ENCODE results near the gene CXorf65. TPM values are rescaled to one million over a fixed set of nuclear protein-coding genes. Genes with fewer than 3 reads are reported as not detected.

Gene CXorf65
- total RNA-seq, 2 experiments from 2014 or later = 71.9 to 82.3 TPM

DNA sequence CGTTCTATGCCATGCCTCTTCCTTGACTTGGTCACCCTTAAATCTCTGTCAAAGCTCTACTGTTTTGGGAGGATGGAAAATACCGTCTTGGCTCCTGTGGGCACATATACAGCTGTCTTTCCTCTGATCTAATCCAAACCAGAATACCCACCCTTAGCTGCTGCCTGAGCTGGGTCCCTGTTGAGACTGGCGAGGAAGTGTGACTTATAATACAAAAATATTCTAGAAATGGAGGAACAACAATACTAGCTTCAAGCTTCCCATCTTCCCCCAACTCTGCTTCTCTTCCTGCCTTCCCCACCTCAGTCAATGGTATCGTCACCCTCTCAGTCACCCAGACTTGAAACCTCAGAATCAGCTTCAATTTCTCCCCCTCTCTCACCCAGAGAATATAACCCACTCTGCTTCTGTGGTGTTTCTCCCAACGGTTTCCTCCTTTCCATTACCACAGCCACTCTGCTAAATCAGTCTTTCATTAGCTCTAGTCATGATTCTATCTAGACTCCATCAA, 5.4 kb upstream of the CXorf65 start:
- no peaks in the 10 kb centered on the region for H3K27me3 Mint-ChIP-seq
- Histone ChIP-seq H3K4me1 (ENCODE audit: insufficient read depth, low read length) (peaks cover 50% of the 10 kb centered on the region), H3K9me3 (ENCODE audit: control insufficient read depth in 1 of 2, insufficient read depth in 1 of 2, low read length in 2 of 2) (no peaks in the 10 kb centered on the region), H3K36me3 (ENCODE audit: insufficient read depth, low read length) (peaks cover 32% of the 10 kb centered on the region), H3K27ac (ENCODE audit: low read depth in 1 of 2, low read length in 2 of 2) (peak overlapping the region; percentile 96 to 99), H3K27me3 (ENCODE audit: control insufficient read depth in 1 of 2, insufficient read depth in 2 of 2, low read length in 2 of 2) (no peaks in the 10 kb centered on the region), H3K4me3 (ENCODE audit: low read length) (peak overlapping the region; percentile 93)
- TF ChIP-seq, protein P1, sequence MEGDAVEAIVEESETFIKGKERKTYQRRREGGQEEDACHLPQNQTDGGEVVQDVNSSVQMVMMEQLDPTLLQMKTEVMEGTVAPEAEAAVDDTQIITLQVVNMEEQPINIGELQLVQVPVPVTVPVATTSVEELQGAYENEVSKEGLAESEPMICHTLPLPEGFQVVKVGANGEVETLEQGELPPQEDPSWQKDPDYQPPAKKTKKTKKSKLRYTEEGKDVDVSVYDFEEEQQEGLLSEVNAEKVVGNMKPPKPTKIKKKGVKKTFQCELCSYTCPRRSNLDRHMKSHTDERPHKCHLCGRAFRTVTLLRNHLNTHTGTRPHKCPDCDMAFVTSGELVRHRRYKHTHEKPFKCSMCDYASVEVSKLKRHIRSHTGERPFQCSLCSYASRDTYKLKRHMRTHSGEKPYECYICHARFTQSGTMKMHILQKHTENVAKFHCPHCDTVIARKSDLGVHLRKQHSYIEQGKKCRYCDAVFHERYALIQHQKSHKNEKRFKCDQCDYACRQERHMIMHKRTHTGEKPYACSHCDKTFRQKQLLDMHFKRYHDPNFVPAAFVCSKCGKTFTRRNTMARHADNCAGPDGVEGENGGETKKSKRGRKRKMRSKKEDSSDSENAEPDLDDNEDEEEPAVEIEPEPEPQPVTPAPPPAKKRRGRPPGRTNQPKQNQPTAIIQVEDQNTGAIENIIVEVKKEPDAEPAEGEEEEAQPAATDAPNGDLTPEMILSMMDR (IDR thresholded peaks at IDR 0.05) = no peak
- H3K9me3 Mint-ChIP-seq = no peaks in the 10 kb centered on the region
- DNase-seq = peak in 7 of 14 experiments; percentile 15 to 78 (median 40)
- ChIA-PET POLR2A (interaction anchor here (1.0 to 4.3 kb wide), 15 partner anchors 8 to 421 kb away, joined by 3 to 106 read pairs (median 13); partner anchors contain the start of genes FOXO4, MED12, NONO and OGT), CTCF (interaction anchor here (1.4 to 4.1 kb wide), 3 partner anchors 9 to 17 kb away, joined by 3 to 23 read pairs (median 22); no protein-coding TSS in a partner anchor)
- H3K4me3 Mint-ChIP-seq = peak overlapping the region; percentile 98
- intact Hi-C loops (cut with DNase I, micrococcal nuclease) = loop anchor here (1.0 to 5.0 kb wide), 3 partner anchors 11 to 420 kb away; partner anchors contain the start of genes OGT (in 1 of the 2) and TAF1 (in 1 of the 2)
- peaks cover 53% of the 10 kb centered on the region for H3K36me3 Mint-ChIP-seq (ENCODE audit: low read depth)
- peaks cover 46% of the 10 kb centered on the region for H3K4me1 Mint-ChIP-seq (ENCODE audit: low read depth)
- H3K27ac Mint-ChIP-seq = peak overlapping the region; percentile 99
- peak; percentile 43 for ATAC-seq (ENCODE audit: poor library complexity)

DNA sequence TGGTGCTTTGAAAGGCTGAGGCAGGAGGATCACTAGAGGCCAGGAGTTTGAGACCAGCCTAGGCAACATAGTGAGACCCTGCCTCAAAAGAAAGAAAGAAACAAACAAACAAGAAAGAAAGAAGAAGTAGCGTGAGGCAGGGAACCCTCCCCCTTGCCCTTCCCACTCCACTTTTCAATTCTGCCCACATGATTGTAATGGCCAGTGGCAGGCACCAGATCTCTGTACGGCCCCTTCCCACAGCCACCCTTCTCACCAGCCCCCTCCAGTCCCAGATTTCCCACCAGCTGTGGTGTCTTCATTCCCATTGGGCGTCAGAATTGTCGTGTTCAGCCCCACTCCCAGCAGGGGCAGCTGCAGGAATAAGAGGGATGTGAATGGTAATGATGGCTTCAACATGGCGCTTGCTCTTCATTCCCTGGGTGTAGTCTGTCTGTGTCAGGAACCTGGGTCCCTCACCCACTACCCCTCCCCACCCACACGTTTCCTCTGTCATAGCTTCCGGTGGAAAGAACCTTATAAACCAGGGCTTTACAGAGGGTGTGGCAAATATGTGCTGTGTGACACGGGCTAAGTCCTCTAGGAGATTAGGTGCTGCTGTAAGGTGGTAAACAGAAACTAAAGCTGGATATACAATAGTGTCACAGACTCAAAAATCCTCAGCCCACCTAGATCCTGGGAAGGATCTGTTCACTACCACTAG, 4.8 kb upstream of the CXorf65 start, which contains the start of gene IL2RG:
Gene IL2RG, minus strand, starts transcription at position 437 of the 703 bp plus-strand sequence. Its CDS starts 38 bp downstream, at position 399.
- POLR2A ChIA-PET = interaction anchor here (1.0 to 4.3 kb wide), 16 partner anchors 9 to 422 kb away, joined by 3 to 106 read pairs (median 12); partner anchors contain the start of genes FOXO4, MED12, NONO and OGT
- Histone ChIP-seq H3K27ac (ENCODE audit: low read depth in 1 of 2, low read length in 2 of 2) (peak within 1 kb of the TSS; percentile 96 to 99), H3K36me3 (ENCODE audit: insufficient read depth, low read length) (peaks cover 36% of the 10 kb centered on the region), H3K9me3 (ENCODE audit: control insufficient read depth in 1 of 2, insufficient read depth in 1 of 2, low read length in 2 of 2) (no peaks in the 10 kb centered on the region), H3K4me3 (ENCODE audit: low read length) (peak within 1 kb of the TSS; percentile 93), H3K27me3 (ENCODE audit: control insufficient read depth in 1 of 2, insufficient read depth in 2 of 2, low read length in 2 of 2) (no peaks in the 10 kb centered on the region), H3K4me1 (ENCODE audit: insufficient read depth, low read length) (peaks cover 56% of the 10 kb centered on the region)
- H3K27me3 Mint-ChIP-seq = no peaks in the 10 kb centered on the region
- H3K36me3 Mint-ChIP-seq (ENCODE audit: low read depth) = peaks cover 58% of the 10 kb centered on the region
- DNase-seq (peak; percentile 56 to 94 (median 70)), ATAC-seq (ENCODE audit: poor library complexity) (peak; percentile 81)
- peak within 1 kb of the TSS; percentile 98 for H3K4me3 Mint-ChIP-seq
- CTCF ChIA-PET = interaction anchor here (1.4 to 4.1 kb wide), 3 partner anchors 9 to 18 kb away, joined by 3 to 23 read pairs (median 22); no protein-coding TSS in a partner anchor
- H3K27ac Mint-ChIP-seq = peak within 1 kb of the TSS; percentile 99
- intact Hi-C loops (cut with DNase I, micrococcal nuclease) = loop anchor here (1.0 to 5.0 kb wide), 3 partner anchors 10 to 421 kb away; partner anchors contain the start of genes OGT (in 1 of the 2) and TAF1 (in 1 of the 2)
- TF ChIP-seq, protein P1 (IDR thresholded peaks at IDR 0.05) = no peak
- H3K9me3 Mint-ChIP-seq = no peaks in the 10 kb centered on the region
- peaks cover 51% of the 10 kb centered on the region for H3K4me1 Mint-ChIP-seq (ENCODE audit: low read depth)

DNA sequence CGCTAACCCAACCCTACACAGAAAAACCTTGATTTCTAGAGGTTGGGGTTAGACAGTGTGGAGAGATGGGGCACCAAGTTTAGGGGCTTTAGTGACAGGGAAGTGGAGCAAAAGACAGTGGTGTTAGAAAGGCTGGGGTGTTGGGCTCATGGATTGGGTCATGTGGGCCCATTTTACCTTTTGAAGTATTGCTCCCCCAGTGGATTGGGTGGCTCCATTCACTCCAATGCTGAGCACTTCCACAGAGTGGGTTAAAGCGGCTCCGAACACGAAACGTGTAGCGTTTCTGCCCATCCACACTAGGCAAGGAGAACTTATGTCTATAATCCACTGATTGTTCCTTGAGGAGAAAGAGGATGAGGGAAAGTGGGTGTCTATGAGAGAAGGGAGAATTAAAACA, 2.5 kb upstream of the CXorf65 start:
- DNase-seq = peak in 2 of 14 experiments; percentile 44 to 47
- peaks cover 64% of the 10 kb centered on the region for H3K4me1 Mint-ChIP-seq (ENCODE audit: low read depth)
- CTCF ChIA-PET = no interaction called here

More for the DNA sequence above, 2.5 kb upstream of the CXorf65 start:
- intact Hi-C loops (cut with DNase I, micrococcal nuclease) = loop anchor here in 1 of 2 experiments (1.0 kb wide), 1 partner anchor 11 kb away; no protein-coding TSS in a partner anchor
- H3K4me1 ChIP-seq (ENCODE audit: insufficient read depth, low read length) = peaks cover 75% of the 10 kb centered on the region
- H3K4me3 Mint-ChIP-seq = peak overlapping the region; percentile 98
- H3K27me3 Mint-ChIP-seq = no peaks in the 10 kb centered on the region
- POLR2A ChIA-PET = interaction anchor here (1.1 kb wide), 1 partner anchor 9 kb away, joined by 6 read pairs; the partner anchor contains the start of gene MED12
- peaks cover 68% of the 10 kb centered on the region for H3K36me3 Mint-ChIP-seq (ENCODE audit: low read depth)
- H3K27me3 ChIP-seq (ENCODE audit: control insufficient read depth in 1 of 2, insufficient read depth in 2 of 2, low read length in 2 of 2) = no peaks in the 10 kb centered on the region
- no peaks in the 10 kb centered on the region for H3K9me3 Mint-ChIP-seq
- no peaks in the 10 kb centered on the region for H3K9me3 ChIP-seq (ENCODE audit: control insufficient read depth in 1 of 2, insufficient read depth in 1 of 2, low read length in 2 of 2)
- peaks cover 37% of the 10 kb centered on the region for H3K36me3 ChIP-seq (ENCODE audit: insufficient read depth, low read length)
- peak overlapping the region; percentile 93 for H3K4me3 ChIP-seq (ENCODE audit: low read length)
- H3K27ac Mint-ChIP-seq = peak overlapping the region; percentile 99
- TF ChIP-seq, protein P1 (IDR thresholded peaks at IDR 0.05) = no peak
- ATAC-seq (ENCODE audit: poor library complexity) = peak; percentile 18
- peak overlapping the region; percentile 96 to 99 for H3K27ac ChIP-seq (ENCODE audit: low read depth in 1 of 2, low read length in 2 of 2)

All from CD4-positive, alpha-beta T cell (primary cell).